ENCODE measurements around the gene ZNF460. TPM values are rescaled to one million over a fixed set of nuclear protein-coding genes. Genes with fewer than 3 reads are reported as not detected.

Gene ZNF460
- total and polyA plus RNA-seq, 2 of the 8 experiments (the other 6 are each of a cell fraction or from before 2014, with no cell fraction given) = 9.3 to 57.9 TPM

GRCh38 chr19:57327993-57328392, 47.7 kb downstream of the ZNF460 start:
- no peak overlapping the region for H4K8ac ChIP-seq (ENCODE audit: extremely low read depth, insufficient read depth, low read length)
- H3K56ac ChIP-seq (replicated peaks; ENCODE audit: insufficient read length, low read depth, low read length) = no peak overlapping the region
- no peak overlapping the region for H2BK12ac ChIP-seq (ENCODE audit: low read depth, low read length)
- DNase-seq (ENCODE audit: low read depth in 1 of 2, low spot score in 2 of 2) = no peak
- H2BK20ac ChIP-seq (ENCODE audit: low read length) = no peak overlapping the region
- no peak overlapping the region for H3K14ac ChIP-seq (ENCODE audit: insufficient read length)
- H3K36me3 ChIP-seq (ENCODE audit: control insufficient read depth in 2 of 4, insufficient read depth in 4 of 4, low read length in 3 of 4) = peaks cover 19 to 53% (median 35%) of the 10 kb centered on the region in 4 experiments; a peak in 7 of 8 replicates
- H2AFZ ChIP-seq (ENCODE audit: low read length) = no peak overlapping the region
- H2BK15ac ChIP-seq (ENCODE audit: low read length) = no peak overlapping the region
- no peak overlapping the region for H3K27ac ChIP-seq (ENCODE audit: low read depth, low read length)
- no peaks in the 10 kb centered on the region for H3K79me1 ChIP-seq (ENCODE audit: low read depth, low read length)
- no peak overlapping the region for H3K23ac ChIP-seq (ENCODE audit: insufficient read length)
- POLR2A ChIA-PET (ENCODE audit: partially characterized antibody) = no interaction called here
- H4K91ac ChIP-seq (replicated peaks; ENCODE audit: insufficient read length, low read length) = no peak overlapping the region
- H3K27me3 ChIP-seq (replicated peaks in 1 of 4; ENCODE audit: control insufficient read depth in 3 of 4, extremely low read depth in 1 of 4, insufficient read depth in 3 of 4, low read length in 3 of 4) = no peaks in the 10 kb centered on the region
- no peak overlapping the region for H2AK5ac ChIP-seq (ENCODE audit: low read depth, low read length)
- no peak overlapping the region for H3K18ac ChIP-seq (ENCODE audit: extremely low read depth, low read length)
- TF ChIP-seq BRCA1 (IDR thresholded peaks at IDR 0.05; ENCODE audit: low read depth, low read length) (no peak), TAF1 (IDR thresholded peaks at IDR 0.05; ENCODE audit: low read depth, low read length) (no peak), RBBP5 (IDR thresholded peaks at IDR 0.05; ENCODE audit: borderline replicate concordance, low read depth, low read length) (no peak), JUND (IDR thresholded peaks at IDR 0.05; ENCODE audit: low read length) (no peak), HDAC2 (IDR thresholded peaks at IDR 0.05; ENCODE audit: borderline replicate concordance in 1 of 2, low read depth in 2 of 2, low read length in 2 of 2) (no peak), ASH2L (IDR thresholded peaks at IDR 0.05; ENCODE audit: low read length) (no peak), CHD1 (IDR thresholded peaks at IDR 0.05; ENCODE audit: low read depth, low read length) (no peak), TEAD4 (IDR thresholded peaks at IDR 0.05; ENCODE audit: low read depth, low read length) (no peak), POLR2A (IDR thresholded peaks at IDR 0.05; ENCODE audit: control extremely low read depth in 1 of 2, low read depth in 2 of 2, low read length in 2 of 2) (no peak), RXRA (IDR thresholded peaks at IDR 0.05; ENCODE audit: insufficient read depth, low read depth, low read length) (no peak), PHF8 (conservative IDR thresholded peaks at IDR 0.05; ENCODE audit: low read depth, low read length) (no peak), E2F6 (IDR thresholded peaks at IDR 0.05) (no peak), ATF3 (IDR thresholded peaks at IDR 0.05; ENCODE audit: insufficient read depth, low read depth, low read length) (no peak)
- H4K5ac ChIP-seq (ENCODE audit: insufficient read length, low read depth, low read length) = no peak overlapping the region
- no peak overlapping the region for H3K4ac ChIP-seq (replicated peaks; ENCODE audit: insufficient read length, low read depth, low read length)
- H3K4me1 ChIP-seq (replicated peaks in 1 of 4; ENCODE audit: control insufficient read depth in 3 of 4, insufficient read depth in 4 of 4, low read length in 3 of 4) = no peaks in the 10 kb centered on the region
- 90% methylated on average over 8 of the region's 8 CpGs; no CpG with 5 or more reads in 1 of the 2 experiments for WGBS, 2 experiments (ENCODE audit: extremely low coverage in 1 of 2, insufficient coverage in 1 of 2, insufficient read length in 1 of 2, insufficient replicate concordance in 2 of 2, low coverage in 1 of 2, low lambda C conversion rate in 2 of 2, missing lambda C conversion rate in 1 of 2)
- no peak for FAIRE-seq
- H3K4me2 ChIP-seq (ENCODE audit: insufficient read depth in 1 of 2, low read depth in 2 of 2, low read length in 2 of 2) = no peak overlapping the region
- H2BK5ac ChIP-seq (ENCODE audit: low read depth, low read length) = no peak overlapping the region
- no peaks in the 10 kb centered on the region for H3K23me2 ChIP-seq (ENCODE audit: low read depth, low read length)
- CTCF ChIA-PET (ENCODE audit: partially characterized antibody) = no interaction called here
- H3K4me3 ChIP-seq (ENCODE audit: extremely low read depth in 1 of 4, insufficient read depth in 2 of 4, low read depth in 3 of 4, low read length in 4 of 4) = no peak overlapping the region
- H2BK120ac ChIP-seq (replicated peaks; ENCODE audit: low read depth, low read length) = no peak overlapping the region
- H3K9ac ChIP-seq (replicated peaks in 1 of 4; ENCODE audit: extremely low read depth in 1 of 4, low read depth in 3 of 4, low read length in 3 of 4) = no peak overlapping the region
- peaks cover 0 to 5% of the 10 kb centered on the region in 2 experiments; a peak in 1 of 4 replicates for H3K79me2 ChIP-seq (ENCODE audit: control insufficient read depth in 1 of 2, insufficient read depth in 2 of 2, low read length in 2 of 2)
- H4K20me1 ChIP-seq (replicated peaks in 1 of 2; ENCODE audit: control insufficient read depth in 1 of 2, insufficient read depth in 2 of 2, low read length in 2 of 2) = peaks cover 0 to 10% of the 10 kb centered on the region in 2 experiments
- H3K9me3 ChIP-seq (ENCODE audit: insufficient read depth in 2 of 2, low read depth in 1 of 2, low read length in 1 of 2) = no peaks in the 10 kb centered on the region
